Superior temporal gyrus (tissue), 1 donor: ENCODE data around the gene ARPIN.
"Not testable (repeated sequence)": the region's sequence is repeated elsewhere in the genome, so short reads cannot be mapped to it uniquely, and the experiment has no call there.

Source experiments
- DNase-seq: peaks from one replicate; pipeline ENCODE4 v3.0.0-alpha.2; 2016; ENCODE audit errors: extremely low spot score

ARPIN gene

DNA sequence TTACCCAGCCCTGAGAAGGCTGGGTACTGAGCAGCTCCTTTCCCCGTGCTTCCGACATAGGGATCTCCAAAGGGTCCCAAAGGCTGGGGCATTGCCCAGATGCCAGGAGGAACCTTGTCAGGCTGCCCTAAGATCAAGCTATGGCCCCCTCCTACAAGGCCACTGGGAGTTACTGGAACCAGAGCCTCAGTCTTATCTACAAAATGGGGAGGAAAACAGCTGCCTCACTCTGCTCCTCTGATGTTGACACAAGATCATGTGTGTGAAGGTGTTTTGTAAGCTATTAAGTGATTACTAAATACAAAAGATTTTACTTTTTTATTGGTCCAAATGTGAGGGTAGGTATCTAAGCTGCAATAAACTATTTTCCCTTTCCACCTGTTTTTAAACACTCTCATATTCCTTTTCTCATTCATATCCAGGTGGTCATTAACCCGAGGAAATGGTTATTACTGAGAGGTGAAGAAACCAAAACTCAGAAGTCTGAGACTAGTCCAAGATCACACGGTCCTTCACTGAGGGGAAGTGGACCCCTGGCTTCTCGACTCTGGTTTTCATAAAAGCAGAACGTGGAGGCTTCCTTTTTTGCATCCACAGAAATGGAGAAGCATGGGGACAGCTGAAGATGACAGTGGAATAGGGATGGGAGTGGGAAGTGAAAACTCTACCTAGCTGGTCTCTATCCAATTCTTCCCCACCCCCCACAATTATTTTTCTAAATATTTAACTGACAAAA, 1.7 kb downstream of the ARPIN start:
- DNase-seq = no peak

GRCh38 chr15:89909611-89910010, 3.1 kb downstream of the ARPIN start:
- DNase-seq = no peak

- DNase-seq = no peak
Observed at GRCh38 chr15:89908226-89908625, 4.5 kb downstream of the ARPIN start.

GRCh38 chr15:89907289-89907688, 5.5 kb downstream of the ARPIN start:
- DNase-seq = no peak

GRCh38 chr15:89905846-89906378, 6.8 kb downstream of the ARPIN start:
- no peak for DNase-seq

GRCh38 chr15:89904519-89904918, 8.2 kb downstream of the ARPIN start:
- no peak for DNase-seq

- DNase-seq = no peak
Observed at GRCh38 chr15:89903858-89904130, 9.0 kb downstream of the ARPIN start.

- no peak for DNase-seq
Observed at GRCh38 chr15:89903015-89903857, 9.5 kb downstream of the ARPIN start.

- DNase-seq = no peak
Observed at GRCh38 chr15:89900849-89901248, 11.9 kb downstream of the ARPIN start.

DNA sequence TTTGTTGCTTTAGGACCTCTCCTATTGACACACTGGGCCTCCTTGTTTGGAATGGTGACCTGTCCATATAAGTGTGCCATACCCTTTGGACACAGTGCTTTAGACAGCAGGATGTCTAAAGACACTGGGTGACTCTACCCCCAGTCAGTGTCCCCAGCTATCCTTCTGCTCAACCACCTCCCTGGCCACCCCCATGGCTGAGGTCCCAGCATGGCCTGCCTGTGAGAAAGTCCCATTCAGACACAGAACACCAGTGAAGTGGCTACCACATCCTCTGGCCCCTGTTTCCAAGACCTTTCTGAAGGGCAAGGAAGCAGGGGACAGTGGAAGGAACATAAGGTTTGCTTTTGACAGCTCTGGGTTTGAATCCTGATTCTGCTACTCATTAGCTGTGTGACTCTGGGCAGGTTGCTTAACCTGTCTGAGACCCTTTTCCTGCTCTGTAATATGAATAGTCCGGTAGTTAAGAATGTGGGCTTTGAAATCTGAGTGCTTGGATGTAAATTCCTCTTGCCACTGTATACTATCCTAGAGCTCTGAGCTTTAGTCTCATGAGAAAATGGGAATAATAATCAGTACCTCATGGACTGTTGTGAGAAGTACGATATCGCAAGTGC, 12.7 kb downstream of the ARPIN start:
- DNase-seq = no peak

- no peak for DNase-seq
Observed at GRCh38 chr15:89899295-89899945, 13.3 kb downstream of the ARPIN start.

GRCh38 chr15:89898614-89899294, 14.0 kb downstream of the ARPIN start:
- no peak for DNase-seq

- DNase-seq = no peak
Observed at GRCh38 chr15:89898146-89898545, 14.6 kb downstream of the ARPIN start.

- peak; percentile 97 for DNase-seq
Observed at GRCh38 chr15:89893696-89894447, 18.9 kb downstream of the ARPIN start, which contains the start of gene AP3S2. Gene AP3S2, minus strand, starts transcription at chr15:89893994. Its CDS starts 45 bp downstream, at chr15:89893949.

DNA sequence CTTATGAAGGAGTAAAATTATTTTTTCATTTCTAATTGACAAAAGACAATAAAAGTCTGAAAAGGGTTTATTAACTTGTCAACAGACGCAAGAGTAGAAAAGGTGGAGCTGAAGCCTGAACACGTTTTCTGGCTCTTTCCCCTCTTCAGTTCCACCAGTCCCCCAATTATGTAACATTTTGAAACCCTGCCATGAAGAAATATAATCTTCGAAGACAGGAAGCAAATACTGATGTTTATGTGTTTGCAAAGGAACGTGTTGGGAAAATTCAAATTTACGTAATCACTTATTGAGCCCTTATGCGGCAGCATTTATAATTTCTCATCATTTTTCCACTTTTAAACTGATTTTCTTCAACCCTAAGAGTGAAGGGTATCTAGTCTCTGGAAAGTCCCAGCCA, 19.7 kb downstream of the ARPIN start:
- DNase-seq = no peak

DNA sequence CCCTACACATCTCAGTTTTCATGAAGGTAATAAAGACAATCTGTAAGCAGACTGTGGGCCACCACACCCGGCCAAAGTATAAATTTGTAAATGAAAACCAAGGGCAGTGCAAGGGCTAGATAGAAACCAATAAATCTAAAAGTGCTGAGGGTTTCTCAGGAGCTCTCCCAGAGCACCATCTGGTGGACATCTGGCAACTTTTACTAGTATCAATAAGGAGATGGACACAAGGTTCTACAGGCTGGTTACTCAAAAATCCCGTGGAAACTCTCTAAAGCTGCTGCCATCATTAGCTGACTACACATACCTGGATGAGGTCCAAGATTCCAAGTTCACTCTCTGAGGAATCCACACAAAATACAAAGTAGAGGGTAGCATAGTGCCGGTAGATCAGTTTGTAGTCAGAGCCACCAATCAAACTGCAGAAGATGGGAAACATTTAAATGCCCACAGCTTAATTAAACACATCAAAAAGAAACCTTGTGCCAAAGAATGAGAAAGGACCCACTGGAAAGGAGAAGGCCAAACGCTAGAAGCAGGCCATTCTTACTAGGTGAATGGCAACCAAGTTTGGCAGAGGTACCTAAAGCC, 24.4 kb downstream of the ARPIN start:
- DNase-seq = no peak

GRCh38 chr15:89885611-89886010, 27.1 kb downstream of the ARPIN start:
- DNase-seq = no peak

DNA sequence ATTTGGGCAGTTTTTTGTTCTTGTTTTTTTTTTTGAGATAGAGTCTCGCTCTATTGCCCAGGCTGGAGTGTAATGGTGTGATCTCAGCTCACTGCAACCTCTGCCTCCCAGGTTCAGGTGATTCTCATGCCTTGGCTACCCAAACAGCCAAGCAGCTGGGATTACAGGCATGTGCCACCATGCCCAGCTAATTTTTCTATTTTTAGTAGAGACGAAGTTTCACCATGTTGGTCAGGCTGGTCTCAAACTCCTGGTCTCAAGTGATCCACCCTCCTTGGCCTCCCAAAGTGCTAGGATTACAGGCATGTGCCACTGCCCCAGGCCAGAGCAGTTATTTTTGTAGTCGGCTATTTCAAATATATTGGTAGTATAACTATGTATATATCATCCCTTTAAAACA, 27.6 kb downstream of the ARPIN start:
- DNase-seq = not testable (repeated sequence)

GRCh38 chr15:89883518-89883917, 29.2 kb downstream of the ARPIN start:
- DNase-seq = no peak

DNA sequence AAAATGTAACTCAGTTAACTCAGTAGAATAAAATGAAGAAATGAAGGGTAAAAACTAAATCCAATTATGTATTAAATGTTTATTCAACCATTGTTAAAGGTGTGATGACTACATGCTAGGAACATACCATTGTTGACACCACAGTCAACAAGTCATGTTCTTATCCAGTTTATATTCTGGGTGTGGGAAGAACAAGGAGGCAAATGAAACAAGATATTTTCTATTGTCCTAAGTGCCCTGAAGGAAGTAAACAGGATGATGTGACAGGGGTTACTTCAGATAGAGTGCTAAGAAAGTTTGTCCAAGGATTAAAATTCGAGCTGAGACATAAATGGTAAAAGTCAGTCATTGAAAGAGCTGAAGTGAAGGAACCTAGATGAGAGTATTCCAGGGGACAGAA, 32.0 kb downstream of the ARPIN start:
- no peak for DNase-seq
